SK-N-SH (cell line): Measurements from ENCODE around the gene PIEZO2. TPM values are rescaled to one million over a fixed set of nuclear protein-coding genes. Genes with fewer than 3 reads are reported as not detected.

ENCODE experiments used
- CTCF ChIA-PET: fragments of 300-600, 350-600 bp; formaldehyde crosslinking; extraction: SDS; loops from one replicate; lab custom pipeline; 2021; lab: Yijun Ruan, JAX
- POLR2A ChIA-PET: fragments of 350-600 bp; sonication (Branson Sonifier 250); formaldehyde crosslinking; extraction: SDS; loops from one replicate; lab custom pipeline; 2020; ENCODE audit warnings: antibody characterized with exemption, inconsistent platforms; lab: Yijun Ruan, JAX
- DNase-seq: peaks from one replicate; pipeline ENCODE4 v3.0.0; 2012
- H2AFZ ChIP-seq: fragments of 200-600 bp; sonication (generic); 2 replicates; pipeline ENCODE4 v1.8.1; 2016; ENCODE audit warnings: antibody characterized with exemption, mild to moderate bottlenecking, low read depth
- H3F3A ChIP-seq: fragments of 200-600 bp; sonication (generic); replicated peaks from 2 replicates; pipeline ENCODE3; 2016; ENCODE audit warnings: antibody characterized with exemption, mild to moderate bottlenecking; ENCODE audit not compliant: insufficient read depth
- H3K27ac ChIP-seq, 2 experiments: fragments of 200-500 bp in 1 of 2; fragments of 200-600 bp in 1 of 2; sonication (Bioruptor generic) in 1 of 2; sonication (generic), shearing (Covaris generic) in 1 of 2; 2 replicates each; pipeline versions ENCODE4 v1.5.1 to v1.6.1; 2014 to 2016; ENCODE audit warnings: low read depth in 2 of 2, inconsistent platforms in 1 of 2, low read length in 1 of 2, mild to moderate bottlenecking in 1 of 2, mixed read lengths in 1 of 2
- H3K27me3 ChIP-seq: fragments of 200-600 bp; sonication (generic), shearing (Covaris generic); 2 replicates; pipeline ENCODE4 v1.6.1; 2016; ENCODE audit warnings: mixed run types; ENCODE audit not compliant: insufficient read depth
- H3K36me3 ChIP-seq, 2 experiments: fragments of 200-500 bp in 1 of 2; fragments of 200-600 bp in 1 of 2; sonication (Bioruptor generic) in 1 of 2; sonication (generic) in 1 of 2; replicated peaks in 1 of 2; 2 replicates each; pipeline versions ENCODE3 to v1.5.1; 2014 to 2016; ENCODE audit warnings: low read length in 1 of 2, mild to moderate bottlenecking in 1 of 2; ENCODE audit not compliant: insufficient read depth in 2 of 2, control insufficient read depth in 1 of 2
- H3K4me1 ChIP-seq, 2 experiments: fragments of 200-500 bp in 1 of 2; fragments of 200-600 bp in 1 of 2; sonication (Bioruptor generic) in 1 of 2; sonication (generic), shearing (Covaris generic) in 1 of 2; 2 replicates each; pipeline versions ENCODE4 v1.5.1 to v1.6.1; 2014 to 2016; ENCODE audit warnings: low read depth in 1 of 2, low read length in 1 of 2, mixed run types in 1 of 2; ENCODE audit not compliant: insufficient read depth in 2 of 2, control insufficient read depth in 1 of 2
- H3K4me2 ChIP-seq: fragments of 200-600 bp; sonication (generic), shearing (Covaris generic); 2 replicates; pipeline ENCODE4 v1.6.1; 2017; ENCODE audit warnings: mixed run types
- H3K4me3 ChIP-seq, 2 experiments: fragments of 200-500 bp in 1 of 2; fragments of 200-600 bp in 1 of 2; sonication (Bioruptor generic) in 1 of 2; sonication (generic), shearing (Covaris generic) in 1 of 2; 2 replicates each; pipeline versions ENCODE4 v1.5.1 to v1.8.1; 2014 to 2016; ENCODE audit warnings: low read depth in 2 of 2, inconsistent platforms in 1 of 2, low read length in 1 of 2, mild to moderate bottlenecking in 1 of 2, mixed read lengths in 1 of 2, moderate library complexity in 1 of 2
- H3K79me2 ChIP-seq: fragments of 200-600 bp; sonication (generic); 2 replicates; pipeline ENCODE4 v1.8.1; 2017; ENCODE audit warnings: mild to moderate bottlenecking; ENCODE audit not compliant: insufficient read depth
- H3K9ac ChIP-seq: fragments of 200-600 bp; sonication (generic); 2 replicates; pipeline ENCODE4 v1.6.1; 2017; ENCODE audit warnings: mixed run types
- H3K9me2 ChIP-seq: fragments of 200-600 bp; sonication (generic); 2 replicates; pipeline ENCODE4 v1.6.1; 2017; ENCODE audit warnings: mixed run types
- H3K9me3 ChIP-seq: fragments of 200-600 bp; sonication (generic); 2 replicates; pipeline ENCODE4 v1.6.1; 2017; ENCODE audit warnings: mixed run types, mild to moderate bottlenecking, moderate library complexity
- H4K20me1 ChIP-seq: fragments of 200-600 bp; sonication (generic); 2 replicates; pipeline ENCODE4 v1.6.1; 2017; ENCODE audit warnings: mild to moderate bottlenecking, mixed run types; ENCODE audit not compliant: insufficient read depth
- CHD2 ChIP-seq: fragments of 150-350 bp; IDR thresholded peaks from 2 replicates; pipeline ENCODE4 v1.6.1; 2018; ENCODE audit warnings: low read length; ENCODE audit not compliant: partially characterized antibody
- FOXJ3 ChIP-seq: sonication (generic); formaldehyde crosslinking; IDR thresholded peaks from 2 replicates; pipeline ENCODE4 v1.5.1; 2020; ENCODE audit warnings: mild to moderate bottlenecking, missing genetic modification reagents
- FOXM1 ChIP-seq: IDR thresholded peaks from 2 replicates; pipeline ENCODE4 v1.4.0; 2012; ENCODE audit warnings: low read depth, mild to moderate bottlenecking
- MEF2A ChIP-seq: IDR thresholded peaks from 2 replicates; pipeline ENCODE4 v1.4.0; 2012; ENCODE audit warnings: low read depth, borderline replicate concordance
- MXI1 ChIP-seq: IDR thresholded peaks from 2 replicates; pipeline ENCODE4 v1.6.1; 2012; ENCODE audit warnings: mild to moderate bottlenecking, low read depth, low read length, improper control_type of control experiment
- POLR2AphosphoS5 ChIP-seq: IDR thresholded peaks from 2 replicates; pipeline ENCODE4 v1.6.1; 2012; ENCODE audit warnings: low read depth, low read length
- RCOR1 ChIP-seq: fragments of 150-350 bp; IDR thresholded peaks from 2 replicates; pipeline ENCODE4 v1.6.1; 2017; ENCODE audit warnings: antibody characterized with exemption, low read length
- RFX5 ChIP-seq: IDR thresholded peaks from 2 replicates; pipeline ENCODE4 v1.6.1; 2012; ENCODE audit warnings: mild to moderate bottlenecking, improper control_type of control experiment, low read length
- SIN3A ChIP-seq: IDR thresholded peaks from 2 replicates; pipeline ENCODE4 v1.6.1; 2012; ENCODE audit warnings: low read depth, mild to moderate bottlenecking, low read length, moderate library complexity, borderline replicate concordance
- TAF1 ChIP-seq: IDR thresholded peaks from 2 replicates; pipeline ENCODE4 v1.6.1; 2012; ENCODE audit warnings: low read depth, mild to moderate bottlenecking, low read length, moderate library complexity, borderline replicate concordance
- TCF12 ChIP-seq: IDR thresholded peaks from 2 replicates; pipeline ENCODE4 v1.4.0; 2012
- TEAD4 ChIP-seq: IDR thresholded peaks from 2 replicates; pipeline ENCODE4 v1.4.0; 2012; ENCODE audit warnings: mild to moderate bottlenecking, borderline replicate concordance; ENCODE audit not compliant: insufficient read depth
- YY1 ChIP-seq: IDR thresholded peaks from 2 replicates; pipeline ENCODE4 v1.4.0; 2012; ENCODE audit warnings: low read depth, mild to moderate bottlenecking
- WGBS: methylation state at CpG from one replicate; pipeline ENCODE4 v1.1.6; 2017; ENCODE audit warnings: low lambda C conversion rate; 5-methylcytosine and 5-hydroxymethylcytosine counted together
- polyA plus RNA-seq, 3 experiments: library from polyadenylated mRNA; depleted of rRNA; stranded (reverse); fragments of >200 nt; gene quantifications; 2 replicates each; pipeline ENCODE4 v1.2.3, GENCODE V29; 2012
- TF ChIP-seq, protein P1 (sequence below): fragments of 150-350 bp; IDR thresholded peaks from 2 replicates; pipeline ENCODE4 v1.6.1; 2016; ENCODE audit warnings: mild to moderate bottlenecking, low read depth, low read length
- TF ChIP-seq, protein P2 (sequence below): IDR thresholded peaks from 2 replicates; pipeline ENCODE4 v1.4.0; 2012; ENCODE audit warnings: low read depth, borderline replicate concordance
- TF ChIP-seq, protein P3 (sequence below): fragments of 150-350 bp; IDR thresholded peaks from 2 replicates; pipeline ENCODE4 v1.6.1; 2017; ENCODE audit warnings: antibody characterized with exemption, low read length, low read depth, borderline replicate concordance
- TF ChIP-seq, protein P4 (sequence below): fragments of 200-600 bp; sonication (generic); IDR thresholded peaks from 2 replicates; pipeline ENCODE4 v1.6.1; 2017; ENCODE audit warnings: antibody characterized with exemption, mild to moderate bottlenecking, moderate library complexity

Gene PIEZO2
- polyA plus RNA-seq, 1 of the 3 experiments (the other 2 are of a cell fraction): not detected

DNA sequence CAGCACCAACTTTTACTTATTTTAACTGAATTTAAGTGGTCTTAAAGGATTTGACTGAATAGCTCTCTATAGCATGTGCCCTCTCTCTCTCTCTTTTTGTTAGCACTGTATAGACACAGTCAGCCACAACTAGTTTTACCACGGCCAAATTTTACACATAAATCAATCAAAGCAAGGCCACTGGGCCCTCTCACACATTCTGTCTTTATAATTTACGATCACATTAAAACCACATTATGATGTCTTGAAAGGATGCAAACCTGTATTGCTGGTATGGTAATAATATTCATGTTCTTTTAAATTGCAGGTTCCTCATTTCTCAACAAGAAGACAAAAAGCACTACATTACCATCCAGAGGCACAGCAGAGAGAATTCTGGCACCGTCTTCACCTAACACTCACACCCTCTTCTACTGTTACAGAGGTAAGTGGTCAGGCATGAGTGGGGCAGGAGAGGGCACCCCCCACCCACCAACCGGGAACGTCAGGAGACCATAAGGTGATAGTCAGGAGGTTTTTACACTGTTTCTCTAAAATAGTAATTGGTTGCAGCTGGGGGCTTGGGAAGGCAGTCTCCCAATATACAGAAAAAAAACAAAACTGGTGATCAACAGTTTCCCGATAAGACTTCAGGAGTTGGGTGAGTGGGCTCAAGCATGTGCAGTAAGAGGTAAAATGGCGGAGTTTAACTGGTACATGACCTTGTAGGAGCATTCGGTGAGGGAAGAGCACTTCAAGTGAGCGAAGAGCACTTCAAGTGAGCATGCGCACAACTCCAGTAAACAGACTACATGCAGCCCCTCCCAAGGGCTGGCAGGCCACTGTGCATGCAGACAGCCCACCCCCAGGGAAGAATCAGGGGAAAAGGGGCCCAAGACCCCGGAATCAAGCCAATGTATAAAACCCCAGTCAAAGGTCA is 296.7 kb downstream of the PIEZO2 start:
- Histone ChIP-seq H4K20me1 (no peaks in the 10 kb centered on the region), H3K9me3 (no peaks in the 10 kb centered on the region), H3K27ac (no peak overlapping the region), H2AFZ (no peak overlapping the region), H3K36me3 (no peaks in the 10 kb centered on the region), H3K9me2 (no peaks in the 10 kb centered on the region), H3K79me2 (no peaks in the 10 kb centered on the region), H3K4me3 (no peak overlapping the region), H3K27me3 (peaks cover 20% of the 10 kb centered on the region), H3K9ac (no peak overlapping the region), H3F3A (no peaks in the 10 kb centered on the region), H3K4me1 (no peaks in the 10 kb centered on the region), H3K4me2 (no peak overlapping the region)
- no peak for DNase-seq
- 10% methylated on average over 9 of the region's 11 CpGs for WGBS
- POLR2A ChIA-PET: no interaction called here
- TF ChIP-seq CHD2 (no peak), MXI1 (no peak), TAF1 (no peak), RFX5 (no peak), YY1 (no peak), TCF12 (no peak), RCOR1 (no peak), MEF2A (no peak), SIN3A (no peak), FOXM1 (no peak), POLR2AphosphoS5 (no peak), FOXJ3 (CRISPR knock-in tag) (no peak), TEAD4 (no peak)
- TF ChIP-seq, protein P1, sequence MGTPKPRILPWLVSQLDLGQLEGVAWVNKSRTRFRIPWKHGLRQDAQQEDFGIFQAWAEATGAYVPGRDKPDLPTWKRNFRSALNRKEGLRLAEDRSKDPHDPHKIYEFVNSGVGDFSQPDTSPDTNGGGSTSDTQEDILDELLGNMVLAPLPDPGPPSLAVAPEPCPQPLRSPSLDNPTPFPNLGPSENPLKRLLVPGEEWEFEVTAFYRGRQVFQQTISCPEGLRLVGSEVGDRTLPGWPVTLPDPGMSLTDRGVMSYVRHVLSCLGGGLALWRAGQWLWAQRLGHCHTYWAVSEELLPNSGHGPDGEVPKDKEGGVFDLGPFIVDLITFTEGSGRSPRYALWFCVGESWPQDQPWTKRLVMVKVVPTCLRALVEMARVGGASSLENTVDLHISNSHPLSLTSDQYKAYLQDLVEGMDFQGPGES: no peak
- TF ChIP-seq, protein P2, sequence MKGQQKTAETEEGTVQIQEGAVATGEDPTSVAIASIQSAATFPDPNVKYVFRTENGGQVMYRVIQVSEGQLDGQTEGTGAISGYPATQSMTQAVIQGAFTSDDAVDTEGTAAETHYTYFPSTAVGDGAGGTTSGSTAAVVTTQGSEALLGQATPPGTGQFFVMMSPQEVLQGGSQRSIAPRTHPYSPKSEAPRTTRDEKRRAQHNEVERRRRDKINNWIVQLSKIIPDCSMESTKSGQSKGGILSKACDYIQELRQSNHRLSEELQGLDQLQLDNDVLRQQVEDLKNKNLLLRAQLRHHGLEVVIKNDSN: no peak
- TF ChIP-seq, protein P3, sequence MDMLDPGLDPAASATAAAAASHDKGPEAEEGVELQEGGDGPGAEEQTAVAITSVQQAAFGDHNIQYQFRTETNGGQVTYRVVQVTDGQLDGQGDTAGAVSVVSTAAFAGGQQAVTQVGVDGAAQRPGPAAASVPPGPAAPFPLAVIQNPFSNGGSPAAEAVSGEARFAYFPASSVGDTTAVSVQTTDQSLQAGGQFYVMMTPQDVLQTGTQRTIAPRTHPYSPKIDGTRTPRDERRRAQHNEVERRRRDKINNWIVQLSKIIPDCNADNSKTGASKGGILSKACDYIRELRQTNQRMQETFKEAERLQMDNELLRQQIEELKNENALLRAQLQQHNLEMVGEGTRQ: no peak
- TF ChIP-seq, protein P4, sequence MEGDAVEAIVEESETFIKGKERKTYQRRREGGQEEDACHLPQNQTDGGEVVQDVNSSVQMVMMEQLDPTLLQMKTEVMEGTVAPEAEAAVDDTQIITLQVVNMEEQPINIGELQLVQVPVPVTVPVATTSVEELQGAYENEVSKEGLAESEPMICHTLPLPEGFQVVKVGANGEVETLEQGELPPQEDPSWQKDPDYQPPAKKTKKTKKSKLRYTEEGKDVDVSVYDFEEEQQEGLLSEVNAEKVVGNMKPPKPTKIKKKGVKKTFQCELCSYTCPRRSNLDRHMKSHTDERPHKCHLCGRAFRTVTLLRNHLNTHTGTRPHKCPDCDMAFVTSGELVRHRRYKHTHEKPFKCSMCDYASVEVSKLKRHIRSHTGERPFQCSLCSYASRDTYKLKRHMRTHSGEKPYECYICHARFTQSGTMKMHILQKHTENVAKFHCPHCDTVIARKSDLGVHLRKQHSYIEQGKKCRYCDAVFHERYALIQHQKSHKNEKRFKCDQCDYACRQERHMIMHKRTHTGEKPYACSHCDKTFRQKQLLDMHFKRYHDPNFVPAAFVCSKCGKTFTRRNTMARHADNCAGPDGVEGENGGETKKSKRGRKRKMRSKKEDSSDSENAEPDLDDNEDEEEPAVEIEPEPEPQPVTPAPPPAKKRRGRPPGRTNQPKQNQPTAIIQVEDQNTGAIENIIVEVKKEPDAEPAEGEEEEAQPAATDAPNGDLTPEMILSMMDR: no peak
- CTCF ChIA-PET: interaction anchor here (1.0 to 2.8 kb wide), 12 partner anchors 7 to 701 kb away, joined by 3 to 19 read pairs (median 6); no protein-coding TSS in a partner anchor
